Middle frontal gyrus (tissue), 1 donor: ENCODE data around the gene CTNNA3.
"Not testable (repeated sequence)": the region's sequence is repeated elsewhere in the genome, so short reads cannot be mapped to it uniquely, and the experiment has no call there.

Experiments used
- DNase-seq: peaks from one replicate; pipeline ENCODE4 v3.0.0-alpha.2; 2015; ENCODE audit warnings: low spot score; ENCODE audit errors: extremely low spot score

CTNNA3 gene

GRCh38 chr10:67696029-67696428 lies at the start of gene CTNNA3:
Gene CTNNA3 (minus strand): TSS chr10:67696195.
- no peak for DNase-seq

DNA sequence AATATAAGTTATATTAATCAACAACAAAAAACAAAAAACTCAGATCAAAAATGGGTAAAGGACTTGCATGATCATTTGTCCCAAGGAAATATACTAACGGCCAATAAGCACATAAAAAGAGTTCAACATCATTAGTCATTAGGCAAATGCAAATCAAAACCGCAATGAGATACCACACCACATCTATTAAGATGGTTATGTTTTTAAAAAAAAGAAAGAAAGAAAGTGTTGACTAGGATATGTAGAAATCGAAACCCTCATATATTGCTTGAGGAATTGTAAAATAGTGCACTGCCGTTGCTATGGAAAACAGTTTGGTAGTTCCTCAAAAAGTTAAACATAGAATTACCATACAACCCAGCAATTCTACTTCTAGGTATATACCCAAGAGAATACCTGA lies 39.4 kb upstream of the CTNNA3 start:
- DNase-seq: no peak

GRCh38 chr10:67733511-67733910 lies 37.5 kb upstream of the CTNNA3 start:
- no peak for DNase-seq

DNA sequence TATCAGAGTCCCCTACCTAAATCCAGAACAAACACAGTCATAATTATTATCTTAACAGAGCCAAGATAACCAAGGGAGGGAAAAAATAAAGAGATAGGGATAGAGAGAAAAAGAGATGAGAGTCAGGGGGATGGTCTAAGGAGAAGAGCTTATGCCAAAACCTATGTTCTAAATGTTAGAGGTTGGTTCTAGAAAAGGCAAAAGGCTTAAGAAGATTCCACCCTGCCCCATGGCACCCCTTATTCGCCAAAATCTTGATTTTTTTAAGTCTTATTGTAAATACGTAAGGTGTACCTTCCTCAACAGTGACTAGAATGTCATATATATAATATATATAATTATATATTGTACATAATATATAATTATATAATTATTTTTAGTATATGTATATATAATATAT lies 29.6 kb upstream of the CTNNA3 start:
- no peak for DNase-seq

DNA sequence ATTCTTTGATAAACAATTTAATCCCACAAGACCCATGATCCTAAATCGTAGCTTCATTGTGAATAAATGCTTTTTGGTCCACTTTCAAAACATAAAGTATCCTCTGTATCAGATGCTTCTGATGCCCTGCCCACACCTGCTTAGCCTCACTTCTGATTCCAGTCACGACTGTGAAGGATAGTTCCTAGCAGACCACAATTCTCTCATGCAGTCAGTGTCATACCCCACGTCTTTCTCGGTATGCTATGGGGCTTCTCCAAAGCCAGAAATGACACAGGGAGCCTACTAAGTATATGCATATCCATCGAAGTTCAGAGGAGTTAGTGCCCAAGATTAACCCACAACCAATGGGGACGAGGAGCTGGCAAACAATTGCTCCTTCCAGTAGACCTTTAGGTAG lies 27.6 kb upstream of the CTNNA3 start:
- no peak for DNase-seq

DNA sequence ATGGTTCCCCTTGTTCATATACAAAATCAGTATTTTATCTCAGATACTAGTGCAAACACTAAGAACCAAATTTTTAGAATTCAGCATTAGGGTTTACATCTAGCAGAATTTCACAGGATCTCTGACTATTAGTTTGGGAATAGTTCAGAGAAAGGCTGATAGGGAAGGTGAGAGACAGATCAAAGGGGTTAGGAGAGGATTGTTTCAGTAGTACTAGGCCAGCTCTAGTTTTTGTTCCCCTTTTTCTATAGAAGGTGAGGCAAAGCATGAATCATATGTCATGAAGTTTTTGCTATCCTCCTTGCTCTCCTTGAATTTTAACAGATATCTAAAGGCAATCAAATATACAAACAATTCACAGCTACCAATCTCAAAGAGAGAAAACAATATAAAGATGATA lies 26.1 kb upstream of the CTNNA3 start:
- DNase-seq: no peak

DNA sequence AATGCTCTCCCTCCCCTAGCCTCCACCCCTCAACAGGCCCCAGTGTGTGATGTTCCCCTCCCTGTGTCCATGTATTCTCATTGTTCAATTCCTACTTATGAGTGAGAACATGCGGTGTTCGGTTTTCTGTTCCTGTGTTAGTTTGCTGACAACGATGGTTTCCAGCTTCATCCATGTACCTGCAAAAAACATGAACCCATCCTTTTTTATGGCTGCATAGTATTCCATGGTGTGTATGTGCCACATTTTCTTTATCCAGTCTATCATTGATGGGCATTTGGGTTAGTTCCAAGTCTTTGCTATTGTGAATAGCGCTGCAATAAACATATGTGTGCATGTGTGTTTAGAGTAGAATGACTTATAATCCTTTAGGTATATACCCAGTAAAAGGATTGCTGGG lies 20.5 kb upstream of the CTNNA3 start:
- not testable (repeated sequence) for DNase-seq

DNA sequence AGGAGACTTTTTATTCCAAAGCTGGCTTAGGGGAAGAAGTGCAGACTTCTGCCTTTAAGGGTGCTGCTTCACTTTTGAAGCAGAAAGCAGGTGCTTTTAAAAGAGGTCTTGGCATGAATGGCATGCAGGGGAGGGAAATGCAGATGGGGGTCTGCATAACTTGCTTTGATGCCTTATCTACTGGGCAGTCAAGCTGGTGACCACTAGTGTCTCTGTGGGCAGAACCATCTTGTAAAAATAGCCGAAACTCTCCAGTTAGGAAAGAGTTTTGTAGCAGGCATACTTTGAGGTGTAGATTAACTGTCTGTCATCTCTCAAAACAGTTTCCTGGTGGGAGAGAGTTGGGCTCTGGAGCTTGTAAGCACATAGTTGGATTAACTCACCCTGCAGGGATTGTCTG lies 9.9 kb upstream of the CTNNA3 start:
- no peak for DNase-seq

GRCh38 chr10:67699613-67700270 lies 3.7 kb upstream of the CTNNA3 start:
- not testable (repeated sequence) for DNase-seq

GRCh38 chr10:67698164-67698563 lies 2.2 kb upstream of the CTNNA3 start:
- DNase-seq: no peak

DNA sequence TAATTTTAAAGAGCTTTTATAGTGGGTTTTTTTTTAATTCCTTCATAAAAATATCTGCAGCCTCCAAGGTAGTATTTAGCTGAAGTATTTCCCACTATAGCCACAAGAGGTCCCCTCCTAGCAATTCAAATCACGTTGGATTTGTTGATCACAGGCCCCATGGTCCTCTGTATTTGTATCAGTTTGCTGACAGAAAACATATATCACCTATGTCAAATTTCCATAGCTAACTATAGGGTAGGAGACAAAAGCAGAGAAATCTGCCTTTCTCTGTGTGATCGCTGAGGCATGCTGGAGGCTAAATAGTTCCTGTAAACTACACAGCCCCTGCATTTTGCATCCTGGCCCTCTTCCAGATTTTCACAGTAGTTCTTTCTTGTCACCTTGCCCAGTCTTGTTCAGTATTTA lies 1.7 kb upstream of the CTNNA3 start:
- no peak for DNase-seq

GRCh38 chr10:67696679-67697078 lies 684 bp upstream of the CTNNA3 start:
- no peak for DNase-seq

- no peak for DNase-seq
Observed at GRCh38 chr10:67695555-67695954, 440 bp downstream of the CTNNA3 start.

GRCh38 chr10:67691861-67692260 lies 4.1 kb downstream of the CTNNA3 start:
- DNase-seq: not testable (repeated sequence)

GRCh38 chr10:67690540-67690939 lies 5.5 kb downstream of the CTNNA3 start:
- DNase-seq: not testable (repeated sequence)

GRCh38 chr10:67684140-67684539 lies 11.9 kb downstream of the CTNNA3 start:
- not testable (repeated sequence) for DNase-seq

GRCh38 chr10:67678335-67678974 lies 17.5 kb downstream of the CTNNA3 start:
- DNase-seq: no peak

DNA sequence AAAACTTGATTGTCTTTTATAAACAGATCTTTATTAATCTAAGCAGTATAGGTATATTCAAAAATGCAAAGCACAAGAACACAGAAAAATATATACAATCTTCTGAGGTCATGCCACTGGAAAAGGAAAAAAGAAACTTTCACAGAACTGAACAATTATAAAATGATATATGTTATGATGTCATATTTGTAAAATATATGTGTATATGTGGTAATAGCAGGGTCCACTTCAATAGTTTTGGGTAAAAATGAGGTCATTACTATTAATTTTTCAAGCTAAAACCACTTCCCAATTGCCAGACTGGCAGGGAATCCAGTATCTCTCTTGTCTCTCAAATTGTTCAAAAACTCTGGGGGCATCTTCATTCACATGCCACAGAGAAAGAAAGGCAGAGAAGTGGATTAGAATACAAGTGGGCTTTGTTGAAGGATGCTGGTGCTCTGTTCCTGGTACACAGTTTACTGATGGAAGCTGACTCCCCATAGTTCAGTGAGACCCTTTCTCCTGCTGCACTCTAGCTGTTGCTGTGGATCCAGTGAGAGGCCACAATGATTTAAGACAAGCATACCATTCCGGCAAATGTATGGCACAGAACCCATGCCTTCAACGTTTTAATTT lies 19.7 kb downstream of the CTNNA3 start:
- DNase-seq: no peak

DNA sequence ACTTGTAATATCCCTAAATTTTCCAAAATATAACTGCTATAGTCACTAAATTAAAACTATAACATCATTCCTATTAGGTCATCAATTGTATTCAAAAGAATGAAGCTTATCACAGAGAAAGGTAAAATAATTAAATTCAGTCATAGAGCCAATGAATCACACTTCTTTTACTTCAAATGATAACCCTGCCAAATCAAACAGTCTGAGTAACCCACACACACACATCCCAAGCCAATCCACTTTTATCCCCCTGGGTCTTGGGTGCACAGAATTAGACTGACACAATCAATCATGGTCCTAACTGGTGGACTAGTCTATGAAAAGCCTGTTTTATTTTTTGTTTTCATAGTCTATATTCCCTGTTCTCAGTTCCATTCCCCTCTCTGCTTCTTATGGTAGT lies 25.6 kb downstream of the CTNNA3 start:
- DNase-seq: no peak

GRCh38 chr10:67669978-67670377 lies 26.0 kb downstream of the CTNNA3 start:
- no peak for DNase-seq

DNA sequence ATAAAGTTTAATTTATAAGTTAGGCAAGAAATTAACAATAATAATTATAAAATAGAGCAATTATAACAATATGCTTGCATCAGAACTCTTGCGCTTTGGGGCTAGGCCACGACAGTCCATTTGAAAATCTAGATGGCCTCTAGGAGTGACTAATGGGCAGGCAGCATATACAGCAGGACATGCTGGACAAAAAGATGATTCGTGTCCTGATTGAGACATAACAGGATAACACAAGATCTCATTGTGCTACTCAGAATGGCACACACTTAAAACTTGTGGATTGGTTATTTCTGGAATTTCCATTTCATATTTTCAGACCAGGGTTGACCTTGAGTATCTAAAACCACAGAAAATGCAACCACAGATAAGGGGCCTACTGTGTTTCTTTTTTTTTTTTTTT lies 27.5 kb downstream of the CTNNA3 start:
- DNase-seq: no peak

DNA sequence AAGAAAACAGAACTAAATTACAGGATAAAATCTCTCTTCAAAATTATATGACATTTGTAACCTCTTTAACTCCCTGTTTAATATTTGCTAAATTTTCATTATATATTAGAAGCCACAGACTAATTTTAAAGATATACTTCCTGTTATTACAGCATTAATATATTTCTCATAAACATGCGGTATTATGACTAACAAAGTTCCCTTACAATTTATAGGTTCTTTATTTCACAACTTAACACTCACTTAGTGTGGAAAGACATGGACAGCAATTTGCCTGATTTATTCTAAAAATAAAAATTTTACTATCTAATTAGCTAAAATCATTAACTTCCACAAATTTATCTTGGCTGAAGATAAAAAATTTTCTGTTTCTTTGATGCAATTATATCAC lies 29.0 kb downstream of the CTNNA3 start:
- DNase-seq: no peak
